Tongue (tissue), 2 donors: ENCODE measurements around the gene HS3ST3A1. TPM values are rescaled to one million over a fixed set of nuclear protein-coding genes. Genes with fewer than 3 reads are reported as not detected.

ENCODE experiments used
- small RNA-seq: library from RNA; depleted of rRNA; stranded (forward); fragments of <200 nt; gene quantifications from one replicate; pipeline ENCODE3, GENCODE V24; 2014; ENCODE audit warnings: low replicate concordance
- total RNA-seq: library from RNA; depleted of rRNA; stranded (reverse); fragments of >200 nt; gene quantifications from one replicate; pipeline ENCODE4 v1.2.3, GENCODE V29; 2014

Gene HS3ST3A1
- total RNA-seq, 1 donor from 2014 or later: not detected

Small RNA genes lying within 50 kb of the gene (small RNA-seq; reads per million reads assigned to genes)
- not detected for gene MIR548H3
